AG04449 (cell line): Measurements from ENCODE around the gene PEAR1.

Experiments used
- CTCF ChIA-PET: fragments of 350-600 bp; formaldehyde crosslinking; extraction: SDS; loops from one replicate; lab custom pipeline; 2021; ENCODE audit warnings: antibody characterized with exemption; lab: Yijun Ruan, JAX
- POLR2A ChIA-PET: fragments of 400-600, 350-600 bp; formaldehyde crosslinking; extraction: SDS; loops from one replicate; lab custom pipeline; 2020; ENCODE audit warnings: antibody characterized with exemption, inconsistent platforms; lab: Yijun Ruan, JAX
- DNase-seq: peaks from one replicate; pipeline ENCODE4 v3.0.0-alpha.2; 2010; ENCODE audit warnings: low read depth, low spot score
- H3K4me3 ChIP-seq: 2 replicates; pipeline ENCODE4 v1.5.1; 2011; ENCODE audit warnings: low read depth, mild to moderate bottlenecking, control low read depth, low read length
- CTCF ChIP-seq: IDR thresholded peaks from one replicate; pipeline ENCODE4 v1.5.1; 2011; ENCODE audit warnings: mild to moderate bottlenecking, moderate library complexity, low read length, control low read depth, inconsistent platforms; ENCODE audit not compliant: insufficient read depth; ENCODE audit errors: missing control alignments

The PEAR1 gene

DNA sequence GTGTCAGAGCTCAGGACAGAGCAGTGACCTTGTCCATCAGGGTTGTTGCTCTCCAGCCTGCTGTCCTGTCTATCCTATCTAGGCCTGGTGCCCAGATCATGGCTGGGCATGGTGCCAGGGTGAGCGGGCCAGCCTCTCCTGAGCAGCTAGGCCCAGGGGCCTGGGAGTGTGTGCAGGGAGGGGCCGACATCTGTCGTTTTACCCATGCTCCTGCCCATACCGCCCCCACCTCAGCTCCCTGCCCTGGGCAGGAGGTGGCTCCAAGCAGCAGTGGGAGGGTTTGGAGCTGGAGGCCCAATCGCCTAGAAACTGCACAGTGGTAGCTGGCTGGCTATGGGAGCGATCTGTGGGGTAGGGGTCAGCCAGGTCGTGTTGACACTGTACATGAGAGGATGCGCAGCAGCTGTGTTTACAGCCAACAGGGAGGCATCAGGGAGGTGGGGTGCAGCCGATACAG, 41.1 kb upstream of the PEAR1 start:
- POLR2A ChIA-PET: interaction anchor here (1.5 kb wide), 1 partner anchor 51 kb away, joined by 4 read pairs; no protein-coding TSS in a partner anchor

DNA sequence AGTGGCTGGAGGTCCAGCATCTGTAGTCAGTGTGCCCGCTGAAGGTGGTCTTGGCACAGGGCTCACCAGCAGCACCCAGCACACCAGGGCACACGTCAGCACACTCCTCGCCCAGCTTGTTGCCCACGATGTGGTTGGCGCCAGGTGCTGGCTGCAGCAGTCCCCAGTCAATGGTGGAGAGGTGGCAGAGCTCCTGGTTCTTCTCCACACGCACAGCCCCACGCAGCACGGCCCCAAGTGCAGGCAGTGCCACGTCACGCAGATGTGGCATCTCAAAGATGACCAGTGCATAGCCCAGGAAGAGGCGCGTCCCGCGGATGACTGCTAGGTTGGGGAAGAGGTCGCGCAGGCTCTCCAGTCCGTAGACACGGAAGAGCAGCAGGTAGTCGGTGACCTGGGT, 39.8 kb upstream of the PEAR1 start:
- ChIA-PET CTCF (interaction anchor here (1.2 to 16.4 kb wide), 8 partner anchors 15 to 128 kb away, joined by 3 to 175 read pairs (median 8); partner anchors contain the start of gene PEAR1), POLR2A (interaction anchor here (1.0 to 1.5 kb wide), 2 partner anchors 53 to 102 kb away, joined by 3 to 4 read pairs; no protein-coding TSS in a partner anchor)

More for the DNA sequence above, 41.1 kb upstream of the PEAR1 start:
- no peak for DNase-seq
- CTCF ChIA-PET: interaction anchor here (0.9 to 16.4 kb wide), 11 partner anchors 14 to 127 kb away, joined by 3 to 175 read pairs (median 4); partner anchors contain the start of gene PEAR1
- TF ChIP-seq CTCF: no peak
- H3K4me3 ChIP-seq: no peak overlapping the region

DNA sequence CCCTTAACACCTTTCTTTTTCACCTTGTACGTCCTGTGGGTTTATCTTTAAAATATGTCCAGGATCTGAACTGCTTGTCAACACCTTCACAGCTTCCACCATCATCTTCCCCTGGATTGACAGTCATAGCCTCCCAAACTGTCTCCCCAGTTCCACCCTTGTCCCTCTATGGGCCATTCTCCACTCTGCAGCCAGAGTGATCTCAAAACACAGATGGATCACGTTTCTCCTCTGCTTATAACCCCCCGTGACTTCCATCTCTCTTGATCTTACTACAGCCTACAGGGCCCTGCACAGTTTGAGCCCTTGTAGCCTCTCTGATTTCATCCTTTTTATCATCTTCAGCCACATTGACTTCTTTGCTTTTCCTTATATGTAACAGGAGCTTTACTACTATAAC, 38.9 kb upstream of the PEAR1 start:
- no peak for DNase-seq
- no peak overlapping the region for H3K4me3 ChIP-seq
- POLR2A ChIA-PET: no interaction called here
- no peak for TF ChIP-seq CTCF
- CTCF ChIA-PET: interaction anchor here (0.6 to 16.4 kb wide), 7 partner anchors 13 to 165 kb away, joined by 3 to 192 read pairs (median 8); partner anchors contain the start of genes ISG20L2, METTL25B and PEAR1

More for the DNA sequence above, 39.8 kb upstream of the PEAR1 start:
- TF ChIP-seq CTCF: no peak
- no peak overlapping the region for H3K4me3 ChIP-seq
- no peak for DNase-seq

GRCh38 chr1:156856282-156856785, 37.2 kb upstream of the PEAR1 start:
- CTCF ChIA-PET: interaction anchor here (0.9 to 16.4 kb wide), 11 partner anchors 8 to 167 kb away, joined by 3 to 476 read pairs (median 12); partner anchors contain the start of genes ISG20L2, LRRC71, METTL25B and PEAR1
- POLR2A ChIA-PET: no interaction called here
- TF ChIP-seq CTCF: no peak
- H3K4me3 ChIP-seq: no peak overlapping the region
- no peak for DNase-seq

- no peak for TF ChIP-seq CTCF
- H3K4me3 ChIP-seq: no peak overlapping the region
- CTCF ChIA-PET: interaction anchor here (0.9 to 16.4 kb wide), 15 partner anchors 9 to 168 kb away, joined by 3 to 476 read pairs (median 12); partner anchors contain the start of genes CRABP2, ISG20L2, LRRC71 and METTL25B
- no peak for DNase-seq
- POLR2A ChIA-PET: no interaction called here
Observed at GRCh38 chr1:156857532-156857931, 36.0 kb upstream of the PEAR1 start.

GRCh38 chr1:156858555-156858956, 35.0 kb upstream of the PEAR1 start:
- TF ChIP-seq CTCF: no peak
- POLR2A ChIA-PET: no interaction called here
- no peak overlapping the region for H3K4me3 ChIP-seq
- CTCF ChIA-PET: interaction anchor here (1.5 to 16.4 kb wide), 21 partner anchors 10 to 177 kb away, joined by 3 to 476 read pairs (median 21); partner anchors contain the start of genes CRABP2, ISG20L2, METTL25B and PEAR1
- DNase-seq: no peak
